CD4-positive, alpha-beta T cell treated with Interferon alpha-2 for 1 hour (primary cell): ENCODE data around the gene BRAT1.

ENCODE experiments used
- DNase-seq, 2 donors: peaks; one replicate each; pipeline ENCODE4 v3.0.0-alpha.2; 2020 to 2022

Gene BRAT1

GRCh38 chr7:2510130-2510776, 45.1 kb downstream of the BRAT1 start:
- DNase-seq, result no peak

GRCh38 chr7:2509298-2509906, 45.9 kb downstream of the BRAT1 start:
- DNase-seq, result no peak

- peak; percentile 79 to 84 for DNase-seq
These were observed 46.8 kb downstream of the BRAT1 start for GRCh38 chr7:2508327-2509215.

GRCh38 chr7:2507917-2508306, 47.4 kb downstream of the BRAT1 start:
- DNase-seq, result no peak

- no peak for DNase-seq
These were observed 48.0 kb downstream of the BRAT1 start for GRCh38 chr7:2507208-2507916.

GRCh38 chr7:2505401-2505800, 49.9 kb downstream of the BRAT1 start:
- no peak for DNase-seq

- DNase-seq, result no peak
These were observed 50.4 kb downstream of the BRAT1 start for GRCh38 chr7:2504889-2505375.

- DNase-seq, result no peak
These were observed 51.0 kb downstream of the BRAT1 start for GRCh38 chr7:2504128-2504888.

- no peak for DNase-seq
These were observed 52.0 kb downstream of the BRAT1 start for GRCh38 chr7:2503056-2503941.

- DNase-seq, result no peak
These were observed 52.7 kb downstream of the BRAT1 start for GRCh38 chr7:2502647-2502966.

- DNase-seq, result no peak
These were observed 53.2 kb downstream of the BRAT1 start for GRCh38 chr7:2501947-2502646.

- DNase-seq, result no peak
These were observed 54.6 kb downstream of the BRAT1 start for GRCh38 chr7:2500701-2501100.

- DNase-seq, result no peak
These were observed 55.4 kb downstream of the BRAT1 start for GRCh38 chr7:2499719-2500430.

GRCh38 chr7:2499181-2499580, 56.1 kb downstream of the BRAT1 start:
- DNase-seq, result no peak

- no peak for DNase-seq
These were observed 56.6 kb downstream of the BRAT1 start for GRCh38 chr7:2498708-2499107.

- DNase-seq, result no peak
These were observed 57.6 kb downstream of the BRAT1 start for GRCh38 chr7:2497500-2498336.

- no peak for DNase-seq
These were observed 58.3 kb downstream of the BRAT1 start for GRCh38 chr7:2497065-2497464.

- DNase-seq, result no peak
These were observed 58.9 kb downstream of the BRAT1 start for GRCh38 chr7:2496375-2496774.
